Lung (tissue), 12 donors: ENCODE data around the gene C9. TPM values are rescaled to one million over a fixed set of nuclear protein-coding genes. Genes with fewer than 3 reads are reported as not detected.

Source experiments
- ATAC-seq: fragments of 200-7000 bp; cut with Tn5 transposase; one replicate; pipeline ENCODE4 v1.9.1; 2020; ENCODE audit warnings: moderate number of reproducible peaks; ENCODE audit not compliant: insufficient read depth, low FRiP score
- DNase-seq, 3 donors: peaks; one replicate each; pipeline ENCODE4 v3.0.0-alpha.2; 2013 to 2017
- H3K27ac ChIP-seq, 2 donors: one replicate each; pipeline ENCODE4 v1.5.1; 2013; ENCODE audit warnings: mild to moderate bottlenecking in 2 of 2, moderate library complexity in 2 of 2, control low read depth in 1 of 2, inconsistent platforms in 1 of 2, low read depth in 1 of 2, low read length in 1 of 2
- H3K27me3 ChIP-seq, 3 donors: one replicate each; pipeline ENCODE4 v1.5.1; 2013; ENCODE audit warnings: low read length in 2 of 3; ENCODE audit not compliant: control insufficient read depth in 3 of 3, insufficient read depth in 3 of 3
- H3K36me3 ChIP-seq, 4 donors: one replicate each; pipeline ENCODE4 v1.5.1; 2013; ENCODE audit warnings: low read length in 4 of 4, mild to moderate bottlenecking in 1 of 4, moderate library complexity in 1 of 4; ENCODE audit not compliant: control insufficient read depth in 4 of 4, insufficient read depth in 4 of 4
- H3K4me1 ChIP-seq, 5 donors: one replicate each; pipeline ENCODE4 v1.5.1; 2013; ENCODE audit warnings: low read length in 5 of 5, mild to moderate bottlenecking in 2 of 5, moderate library complexity in 1 of 5; ENCODE audit not compliant: control insufficient read depth in 5 of 5, insufficient read depth in 5 of 5
- H3K4me3 ChIP-seq: one replicate; pipeline ENCODE4 v1.5.1; 2013; ENCODE audit warnings: mild to moderate bottlenecking, control low read depth, moderate library complexity
- H3K9ac ChIP-seq, 2 donors: one replicate each; pipeline ENCODE4 v1.5.1; 2013; ENCODE audit warnings: low read length in 2 of 2, control low read depth in 1 of 2; ENCODE audit not compliant: insufficient read depth in 1 of 2
- H3K9me3 ChIP-seq, 4 donors: one replicate each; pipeline ENCODE4 v1.5.1; 2013; ENCODE audit warnings: low read length in 3 of 4, mild to moderate bottlenecking in 1 of 4, moderate library complexity in 1 of 4; ENCODE audit not compliant: control insufficient read depth in 4 of 4, insufficient read depth in 3 of 4
- CTCF ChIP-seq: IDR thresholded peaks from 2 replicates; pipeline ENCODE4 v1.5.1; 2012; ENCODE audit warnings: mild to moderate bottlenecking; ENCODE audit errors: control extremely low read depth, extremely low read depth
- WGBS, 2 donors: extraction: QIAGEN DNeasy Blood & Tissue Kit; methylation state at CpG; one replicate each; pipeline ENCODE4 v1.1.7; 2013; 5-methylcytosine and 5-hydroxymethylcytosine counted together
- polyA plus RNA-seq, 2 donors: library from polyadenylated mRNA; stranded (reverse); fragments of 200-250 nt; gene quantifications; one replicate each; pipeline ENCODE4 v1.2.1, GENCODE V29; 2013
- total RNA-seq, 2 donors: library from RNA; depleted of rRNA in 1 of 2; stranded (reverse); fragments of >200 nt in 1 of 2; gene quantifications; one replicate each; pipeline ENCODE4 v1.2.1, GENCODE V29; 2014 to 2021
- donor health status: control.
- donor health status: control.
- donor health status: Bipolar disorder and iron deficiency.
- donor health status: healthy.
- donor health status: DM: yes; HTN: yes; CAD: no.

The C9 gene
- total and polyA plus RNA-seq, 4 donors, result 0.14 to 0.43 TPM; not detected in 2

- Histone ChIP-seq H3K9ac (no peak overlapping the region), H3K27me3 (no peaks in the 10 kb centered on the region), H3K4me3 (no peak overlapping the region), H3K27ac (no peak overlapping the region), H3K9me3 (no peaks in the 10 kb centered on the region), H3K4me1 (no peaks in the 10 kb centered on the region), H3K36me3 (no peaks in the 10 kb centered on the region)
- 93 to 98% methylated on average over 3 of the region's 3 CpGs for WGBS, 2 donors
- TF ChIP-seq CTCF, result no peak
- no peak for DNase-seq
- no peak for ATAC-seq
Observed at GRCh38 chr5:39356263-39356662, 8.0 kb downstream of the C9 start.

- no peak for TF ChIP-seq CTCF
- Histone ChIP-seq H3K4me1 (no peaks in the 10 kb centered on the region), H3K9ac (no peak overlapping the region), H3K27me3 (no peaks in the 10 kb centered on the region), H3K36me3 (no peaks in the 10 kb centered on the region), H3K9me3 (peaks cover 0 to 3% (median 0%) of the 10 kb centered on the region in 4 donors), H3K27ac (no peak overlapping the region), H3K4me3 (no peak overlapping the region)
- no peak for ATAC-seq
- WGBS, 2 donors, result 39 to 62% methylated on average over 3 of the region's 3 CpGs
- no peak for DNase-seq
Observed at GRCh38 chr5:39355324-39355723, 9.0 kb downstream of the C9 start.

- no peak overlapping the region for H3K9ac ChIP-seq
- H3K36me3 ChIP-seq, result no peaks in the 10 kb centered on the region
- peaks cover 0 to 3% (median 0%) of the 10 kb centered on the region in 4 donors for H3K9me3 ChIP-seq
- H3K4me3 ChIP-seq, result no peak overlapping the region
- no peak for ATAC-seq
- no peak for DNase-seq
- no peaks in the 10 kb centered on the region for H3K27me3 ChIP-seq
- 52 to 59% methylated on average over 1 of the region's 1 CpG for WGBS, 2 donors
- H3K4me1 ChIP-seq, result no peaks in the 10 kb centered on the region
- TF ChIP-seq CTCF, result no peak
- H3K27ac ChIP-seq, result no peak overlapping the region
Observed at GRCh38 chr5:39353717-39354399, 10.4 kb downstream of the C9 start.

GRCh38 chr5:39352951-39353350 lies 11.3 kb downstream of the C9 start:
- no peak for TF ChIP-seq CTCF
- Histone ChIP-seq H3K27ac (no peak overlapping the region), H3K9ac (no peak overlapping the region), H3K9me3 (peaks cover 0 to 3% (median 0%) of the 10 kb centered on the region in 4 donors), H3K4me1 (no peaks in the 10 kb centered on the region), H3K27me3 (no peaks in the 10 kb centered on the region), H3K36me3 (no peaks in the 10 kb centered on the region), H3K4me3 (no peak overlapping the region)
- 80 to 96% methylated on average over 1 of the region's 1 CpG for WGBS, 2 donors
- ATAC-seq (no peak), DNase-seq (no peak)
